ENCODE data around the gene INO80E.

The INO80E gene

DNA sequence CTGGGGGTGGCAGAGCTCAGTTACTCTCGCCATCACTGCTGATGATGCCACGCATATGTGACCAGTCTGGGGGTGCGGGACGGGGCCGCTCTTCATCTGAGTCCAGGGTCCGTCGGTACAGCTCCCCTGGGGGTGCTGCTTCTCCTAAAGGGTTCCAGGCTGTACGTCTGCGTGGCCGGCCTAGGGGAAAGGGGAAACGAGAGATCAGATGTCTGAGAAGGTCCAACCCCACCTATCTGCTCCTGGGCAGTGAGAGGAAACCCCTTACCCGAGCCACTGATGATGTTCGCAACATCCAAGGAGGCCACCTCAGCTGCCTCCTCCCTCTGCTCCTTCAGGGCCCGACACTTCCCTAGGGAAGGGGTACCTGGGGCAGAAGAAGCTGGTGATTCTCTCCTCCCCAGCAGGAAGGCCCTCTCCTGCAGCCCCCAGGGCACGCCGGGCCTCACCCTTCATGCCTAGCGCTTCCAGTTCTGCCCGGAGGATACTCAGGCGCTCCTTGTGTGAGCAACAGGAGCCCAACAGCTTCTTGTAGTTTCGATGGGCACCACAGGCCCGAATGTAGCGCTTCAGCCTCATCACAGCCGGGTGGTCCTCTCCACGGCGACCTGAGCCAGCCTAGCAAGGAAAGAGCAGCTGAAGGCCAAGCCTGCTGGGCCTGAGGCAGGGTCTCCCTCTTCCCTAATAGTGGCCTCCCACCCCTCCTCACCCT, 2.7 kb upstream of the INO80E start:
- no peak for DNase-seq (ENCODE audit: low read depth)

DNA sequence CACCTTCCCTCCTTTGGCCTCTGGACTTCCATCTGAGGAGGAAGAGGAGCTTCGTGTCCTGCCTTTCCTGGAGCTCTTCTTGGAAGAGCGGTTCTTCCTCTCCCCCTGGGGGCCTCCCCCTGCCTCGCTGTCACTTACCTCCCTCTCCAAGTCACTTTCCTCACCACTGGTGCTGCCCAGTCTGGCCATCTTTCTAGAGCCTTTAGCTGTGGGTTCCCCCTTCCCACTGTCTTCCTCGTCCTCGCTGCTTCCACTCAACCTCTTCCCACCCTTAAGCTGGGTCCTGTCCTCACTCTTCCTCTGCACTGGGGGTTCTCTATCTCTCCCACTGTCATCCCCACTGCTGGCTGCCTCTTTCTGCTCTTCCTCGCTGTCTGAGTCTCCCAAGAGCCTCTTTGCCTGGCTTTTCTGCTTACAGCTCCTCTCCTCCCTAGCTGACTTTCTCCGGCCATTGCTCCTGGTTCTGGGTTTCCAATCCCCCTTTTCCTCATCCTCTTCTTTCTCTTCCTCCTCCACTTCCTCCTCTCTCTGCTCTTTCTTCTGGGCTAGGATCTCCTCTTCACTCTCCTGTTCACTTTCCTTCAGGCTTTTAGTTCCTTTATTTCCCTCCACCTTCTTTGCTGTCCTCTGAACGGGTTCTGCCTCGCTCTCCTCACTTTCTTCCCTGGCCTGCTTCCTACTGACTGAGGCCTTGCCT, 2.0 kb upstream of the INO80E start:
- no peak for DNase-seq (ENCODE audit: low read depth)

DNA sequence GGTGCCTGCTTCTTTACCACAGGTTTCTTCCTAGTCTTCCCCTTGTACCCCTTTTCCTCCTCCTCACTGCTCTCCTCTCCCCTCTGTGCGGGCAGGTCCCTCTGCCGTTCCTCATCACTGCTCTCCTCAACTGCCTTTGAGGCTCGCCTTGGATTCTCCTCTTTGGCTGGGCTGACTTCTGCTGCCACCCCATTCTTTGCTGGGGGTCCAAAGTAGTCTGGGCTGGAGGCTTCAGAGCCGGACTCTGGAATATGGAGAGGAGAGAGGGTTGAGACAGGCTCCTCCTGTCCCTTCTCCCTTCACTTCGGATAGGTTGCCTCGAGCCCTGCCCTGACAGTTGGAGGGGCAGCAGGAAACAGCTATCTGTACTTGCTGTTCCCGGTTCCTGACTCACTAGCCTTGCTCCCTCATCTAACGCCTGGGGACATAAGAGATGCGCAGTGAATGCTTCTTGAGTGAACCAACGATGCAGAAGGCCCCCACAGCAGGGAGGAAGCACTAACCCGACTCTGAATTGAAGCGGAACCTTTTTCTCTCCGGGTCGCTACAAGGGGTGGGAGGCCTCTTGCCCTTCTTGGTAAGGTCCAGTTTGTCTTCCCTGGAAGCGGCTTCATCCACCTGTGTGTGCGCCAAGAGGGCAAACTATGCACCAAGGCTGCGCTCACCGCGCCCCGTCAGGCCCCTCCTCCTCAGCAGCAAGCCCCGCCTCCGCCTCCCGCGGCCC, 1.3 kb upstream of the INO80E start:
- DNase-seq (ENCODE audit: low read depth) = no peak

DNA sequence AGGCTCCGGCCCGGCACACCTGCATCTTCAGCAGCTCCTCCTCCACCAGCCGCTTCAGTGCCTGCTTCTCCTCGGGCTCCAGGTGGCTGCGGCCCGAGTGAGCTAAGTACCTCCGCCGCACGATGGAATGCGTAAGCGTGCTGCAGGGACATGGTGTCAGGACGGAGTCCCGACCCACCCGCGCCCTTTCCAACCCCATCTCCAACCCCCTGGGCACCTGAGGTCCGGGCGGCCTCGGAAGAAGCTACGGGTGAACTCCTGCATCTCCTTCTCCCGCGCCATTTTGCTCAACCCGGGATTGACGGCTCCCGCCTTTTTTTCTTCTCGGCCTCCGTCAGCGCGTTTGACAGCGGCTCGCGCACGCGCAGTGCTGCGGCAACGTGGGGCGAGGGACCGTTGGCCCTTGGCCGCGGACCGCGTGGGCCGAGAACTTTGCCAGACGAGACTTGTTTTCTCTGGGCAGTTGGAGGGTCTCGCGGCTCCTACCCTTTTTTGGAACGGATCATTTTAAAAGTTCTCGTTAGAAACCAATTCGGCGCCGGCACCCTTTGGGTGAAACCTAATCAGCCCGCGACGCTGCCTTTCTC, 624 bp upstream of the INO80E start, which contains the start of gene HIRIP3:
TSS of gene HIRIP3 (minus strand) at position 294 of the 587 bp plus-strand sequence. CDS start at position 282, 12 bp downstream.
- DNase-seq (ENCODE audit: low read depth) = peak; percentile 75

DNA sequence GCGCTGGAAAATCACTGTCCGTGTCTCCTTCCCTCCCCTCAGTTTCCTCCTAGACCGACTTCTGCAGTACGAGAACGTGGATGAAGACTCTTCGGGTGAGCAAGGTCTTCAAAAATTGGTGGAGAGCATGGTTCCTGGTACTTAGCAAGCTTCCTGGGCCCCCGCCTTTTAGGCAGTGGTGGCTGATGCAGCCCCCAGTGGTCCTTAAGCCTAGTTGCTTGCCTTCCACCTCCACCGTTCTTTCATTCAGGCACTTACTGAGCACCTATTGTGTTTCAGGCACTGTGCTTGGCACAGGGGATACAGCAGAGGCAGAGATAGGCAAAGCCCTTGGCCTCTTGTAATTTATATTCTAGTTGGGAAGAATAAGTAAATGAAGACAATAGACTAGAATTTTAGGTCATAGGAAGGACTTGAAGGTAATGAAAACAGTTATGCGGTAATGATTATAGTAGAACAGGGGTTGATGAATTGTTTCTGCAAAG, 767 bp downstream of the INO80E start:
- DNase-seq (ENCODE audit: low read depth) = no peak

DNA sequence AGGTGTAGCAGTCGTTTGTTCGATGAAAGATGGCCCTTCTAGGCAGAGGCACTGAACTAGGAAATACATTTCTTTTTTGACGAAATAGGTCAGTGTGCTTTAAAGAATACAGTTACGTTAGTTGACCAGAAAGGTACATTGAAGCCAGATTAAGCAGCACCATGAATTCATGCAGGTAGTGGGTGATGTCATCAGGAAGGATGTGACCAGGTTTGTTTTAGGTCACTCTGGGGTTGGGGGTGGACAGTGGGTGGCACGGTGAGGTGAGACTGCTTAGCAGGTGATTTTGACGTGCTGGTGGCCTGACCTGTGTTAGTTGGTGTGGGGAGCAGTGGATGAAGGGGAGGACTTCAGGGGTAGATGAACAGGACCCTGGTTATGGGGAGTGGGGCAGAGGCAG, 3.6 kb downstream of the INO80E start:
- DNase-seq (ENCODE audit: low read depth) = no peak

DNA sequence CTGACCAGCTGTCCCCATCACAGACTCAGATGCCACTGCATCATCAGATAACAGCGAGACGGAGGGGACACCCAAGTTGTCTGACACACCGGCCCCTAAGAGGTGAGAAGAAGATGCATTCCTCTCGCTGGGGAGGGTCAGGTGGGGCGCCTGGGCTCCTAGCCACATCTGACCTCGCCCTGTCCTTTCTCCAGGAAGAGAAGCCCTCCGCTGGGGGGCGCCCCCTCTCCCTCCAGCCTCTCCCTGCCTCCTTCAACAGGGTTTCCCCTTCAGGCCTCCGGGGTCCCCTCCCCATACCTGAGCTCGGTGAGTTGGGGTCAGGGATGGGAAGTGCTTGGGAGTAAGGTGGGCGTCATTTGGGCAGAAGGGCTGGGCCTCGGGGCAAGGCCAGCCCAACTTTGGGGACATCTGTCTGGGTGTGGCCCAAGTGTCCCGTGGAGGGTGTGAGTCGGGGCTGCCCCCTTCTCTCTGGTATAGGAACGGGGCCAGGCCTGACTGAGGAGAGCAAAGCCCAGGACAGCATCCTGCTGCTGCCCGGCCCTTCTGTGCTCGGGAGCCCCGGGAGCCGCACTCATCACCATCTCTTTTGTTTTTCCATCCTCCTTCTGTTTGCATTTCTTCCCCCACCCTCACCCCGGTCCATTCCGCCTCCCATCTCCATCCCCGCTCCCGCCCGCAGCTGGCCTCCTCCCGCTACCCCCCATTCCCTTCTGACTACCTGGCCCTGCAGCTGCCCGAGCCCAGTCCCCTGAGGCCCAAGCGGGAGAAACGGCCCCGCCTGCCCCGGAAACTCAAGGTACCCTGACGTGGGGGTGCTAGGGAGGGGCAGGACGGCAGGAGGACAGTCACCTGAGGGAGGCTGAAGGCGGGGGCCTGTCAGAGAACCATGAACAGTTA, 4.9 kb downstream of the INO80E start:
- DNase-seq (ENCODE audit: low read depth) = no peak

DNA sequence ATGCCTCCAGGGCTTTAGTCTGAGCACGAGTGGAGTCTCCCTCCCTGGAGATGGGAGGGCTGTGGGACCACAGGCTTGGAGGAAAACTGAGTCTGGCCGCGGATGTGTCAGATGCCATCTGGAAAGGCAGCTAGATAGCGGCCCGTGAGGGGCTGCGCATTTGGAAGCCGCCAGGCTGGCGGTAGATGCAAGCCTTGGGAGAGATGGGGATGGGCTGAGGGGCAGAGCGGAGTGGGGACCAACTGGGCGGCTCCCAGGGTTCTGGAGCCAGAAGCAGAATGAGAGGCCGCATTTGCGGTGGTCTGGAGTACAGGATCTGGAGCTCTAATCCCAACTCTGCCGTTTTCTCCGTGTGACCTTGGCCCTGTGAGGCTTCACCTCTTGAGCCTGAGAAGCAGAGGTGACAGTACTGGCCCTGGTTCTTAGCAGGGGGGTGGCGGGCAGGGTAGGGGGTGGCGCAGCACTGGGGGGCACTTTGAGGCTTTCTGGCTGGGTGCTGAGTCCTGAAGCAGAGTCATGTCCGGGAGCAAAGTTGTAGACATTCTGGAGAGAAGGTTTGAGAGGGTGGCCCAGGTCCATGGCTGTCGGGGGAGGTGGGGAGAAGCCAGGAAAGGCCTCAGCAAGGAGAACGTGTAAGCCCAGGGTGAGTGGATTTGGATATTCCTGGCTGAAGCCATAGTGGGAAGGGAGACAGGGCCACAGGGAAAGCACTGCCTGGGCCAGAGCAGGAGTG, 6.7 kb downstream of the INO80E start:
- no peak for DNase-seq (ENCODE audit: low read depth)

DNA sequence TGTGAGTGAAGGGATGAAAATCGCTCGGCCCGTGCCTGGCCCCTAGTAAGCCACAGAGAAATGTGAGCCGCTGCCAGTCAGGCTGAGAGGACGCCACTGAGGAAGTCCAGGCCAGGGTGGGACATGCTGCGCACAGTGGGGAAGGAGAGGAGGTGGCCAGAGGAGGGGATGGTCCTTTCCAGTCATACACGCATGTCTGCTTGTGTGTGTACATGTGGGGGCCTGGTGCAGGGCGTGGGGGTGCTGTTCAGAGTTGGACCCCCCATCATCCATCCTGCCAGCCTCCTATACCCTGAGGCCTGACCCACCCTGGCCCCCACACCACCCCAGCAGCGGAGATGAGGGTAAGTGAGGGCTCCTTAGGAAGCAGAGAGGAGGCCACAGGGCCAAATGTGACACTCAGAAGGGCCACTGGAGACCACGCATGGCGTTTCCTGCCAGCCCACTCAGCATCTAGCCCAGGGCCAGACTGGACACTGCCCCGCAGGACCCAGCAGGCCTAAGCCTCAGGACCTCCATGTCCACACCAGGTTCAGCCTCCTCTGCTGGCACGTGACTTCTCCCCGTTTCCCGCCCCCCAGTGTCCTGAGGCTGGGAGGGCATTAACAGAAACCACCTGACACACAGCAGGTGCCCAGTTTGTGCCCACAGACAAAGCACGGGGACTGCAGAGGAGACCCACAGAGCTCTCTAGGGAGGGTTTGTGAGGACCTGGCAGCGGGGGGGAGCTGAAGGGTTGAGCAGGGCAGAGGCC, 7.8 kb downstream of the INO80E start:
- no peak for DNase-seq (ENCODE audit: low read depth)

DNA sequence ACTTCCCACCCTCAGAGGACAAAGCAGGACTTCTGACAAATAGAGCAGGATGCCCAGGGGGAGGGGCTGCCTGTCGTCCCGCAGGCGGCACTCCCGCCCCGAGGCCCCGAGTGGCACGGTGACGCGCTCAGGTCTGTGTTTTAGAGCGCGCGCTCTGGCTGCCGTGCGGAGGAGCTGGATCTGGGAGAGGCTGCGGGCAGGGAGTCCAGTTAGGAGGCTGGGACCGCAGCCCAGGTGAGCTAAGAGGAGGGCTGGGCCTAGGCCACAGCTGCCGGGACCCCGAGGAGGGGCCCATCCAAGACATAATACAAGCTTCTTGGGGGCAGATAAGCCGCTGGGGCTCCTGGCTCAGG, 8.4 kb downstream of the INO80E start:
- no peak for DNase-seq (ENCODE audit: low read depth)

DNA sequence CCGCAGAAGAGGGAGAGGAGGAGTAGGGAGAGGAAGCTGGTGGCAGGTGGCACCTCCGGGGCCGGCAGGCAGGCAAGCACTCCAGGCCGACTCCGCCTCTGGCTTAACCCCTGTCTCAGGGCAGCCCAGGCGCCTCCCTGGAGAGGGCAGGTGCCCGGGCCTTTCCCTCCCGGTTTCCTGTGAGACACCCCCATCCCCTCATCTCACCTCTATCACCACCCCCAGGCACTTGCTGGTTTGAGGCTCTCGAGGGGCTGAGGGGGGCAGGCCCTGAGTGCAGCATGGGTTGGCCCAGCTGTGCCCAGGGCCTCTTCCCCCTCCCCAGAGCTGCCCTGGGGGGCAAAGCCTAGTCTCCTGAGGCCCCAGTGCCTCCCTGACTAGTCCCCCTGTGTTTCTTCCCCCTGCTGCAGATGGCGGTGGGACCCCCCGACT, 8.8 kb downstream of the INO80E start:
- no peak for DNase-seq (ENCODE audit: low read depth)

DNA sequence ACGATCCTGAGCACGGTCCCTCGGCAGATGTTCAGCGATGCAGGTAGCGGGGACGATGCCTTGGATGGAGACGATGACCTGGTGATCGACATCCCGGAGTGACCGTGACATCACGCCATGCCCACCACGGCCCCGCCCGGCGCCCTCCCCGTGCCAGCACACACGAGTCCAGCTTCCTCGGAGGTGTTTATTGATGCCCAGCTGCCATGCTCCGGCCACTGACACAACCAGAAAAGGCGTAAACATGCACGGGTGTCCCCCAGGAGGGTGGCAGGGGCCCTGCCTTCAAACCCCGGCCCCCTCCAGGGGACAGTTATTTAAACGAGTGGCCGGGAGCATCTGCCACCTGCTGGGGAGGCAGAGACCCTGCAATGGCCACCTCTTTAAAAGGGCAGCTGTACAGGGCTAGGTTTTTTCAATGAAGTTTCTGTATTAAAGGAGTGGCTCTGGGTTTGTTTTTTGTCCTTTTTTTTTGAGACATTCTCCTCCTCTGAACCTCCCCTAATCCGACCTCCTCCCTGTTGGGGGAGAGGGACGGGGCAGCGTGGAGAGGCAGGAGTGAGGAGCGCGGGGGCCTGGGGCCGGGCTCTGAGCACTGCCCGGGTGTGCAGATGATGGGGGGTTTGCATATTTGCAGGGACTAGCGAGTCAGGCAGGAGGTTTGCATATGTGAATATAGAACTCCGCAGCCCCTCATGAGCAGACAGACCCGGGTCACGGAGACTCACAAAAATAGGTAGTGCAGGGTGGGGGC, 9.5 kb downstream of the INO80E start:
- no peak for DNase-seq (ENCODE audit: low read depth)

DNA sequence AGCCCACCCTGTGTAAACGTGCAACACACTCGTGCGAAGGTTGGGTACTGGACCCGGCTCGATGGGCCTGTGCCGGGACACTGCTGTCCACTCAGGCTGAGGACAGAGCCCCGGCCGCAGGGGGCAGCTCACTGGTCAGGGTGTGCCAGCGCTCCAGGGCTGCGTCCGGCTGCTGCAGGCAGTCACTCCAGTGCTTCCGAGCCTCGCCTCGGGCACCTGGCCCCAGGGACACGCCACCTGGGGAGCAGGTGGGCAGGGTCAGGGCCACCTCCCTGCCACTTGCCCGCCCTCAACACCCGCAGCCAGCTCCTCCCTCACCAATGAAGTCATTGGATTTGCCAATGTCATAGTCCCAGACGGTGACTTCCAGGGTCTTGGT, 10.0 kb downstream of the INO80E start:
- DNase-seq (ENCODE audit: low read depth) = no peak

DNA sequence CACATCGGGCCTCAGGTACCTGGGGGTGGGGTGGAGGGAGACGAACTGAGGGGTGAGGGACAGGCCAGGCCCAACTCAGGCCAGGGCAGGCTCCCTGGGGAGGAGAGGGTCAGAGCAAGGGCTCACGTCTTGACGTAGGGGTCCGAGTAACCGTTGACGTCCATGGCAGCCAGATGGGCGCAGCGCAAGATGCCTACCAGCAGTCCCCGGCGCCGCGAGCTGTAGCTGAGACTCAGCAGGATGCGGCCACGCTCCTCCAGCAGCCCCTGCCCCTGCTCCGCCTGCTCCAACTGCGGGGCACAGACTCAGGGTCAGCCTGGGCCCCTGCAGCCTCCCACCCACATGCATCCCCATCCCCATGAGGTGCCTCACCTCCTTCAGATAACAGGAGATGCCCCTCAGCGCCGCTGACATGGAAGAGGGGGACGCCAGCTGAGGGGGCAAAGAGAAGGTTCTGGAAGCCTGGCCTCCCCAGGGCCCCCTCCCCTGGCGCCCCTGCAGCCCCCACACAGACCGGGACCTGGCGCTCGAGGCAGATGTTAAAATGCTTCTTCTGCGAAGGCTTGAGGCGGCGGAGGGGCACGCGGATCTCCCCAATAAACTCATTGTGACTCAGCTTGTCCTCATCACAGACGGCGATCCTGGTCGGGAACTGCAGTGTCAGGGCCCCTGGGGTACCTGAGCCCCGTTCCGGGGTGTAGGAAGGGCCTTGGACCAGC, 10.8 kb downstream of the INO80E start:
- no peak for DNase-seq (ENCODE audit: low read depth)

DNA sequence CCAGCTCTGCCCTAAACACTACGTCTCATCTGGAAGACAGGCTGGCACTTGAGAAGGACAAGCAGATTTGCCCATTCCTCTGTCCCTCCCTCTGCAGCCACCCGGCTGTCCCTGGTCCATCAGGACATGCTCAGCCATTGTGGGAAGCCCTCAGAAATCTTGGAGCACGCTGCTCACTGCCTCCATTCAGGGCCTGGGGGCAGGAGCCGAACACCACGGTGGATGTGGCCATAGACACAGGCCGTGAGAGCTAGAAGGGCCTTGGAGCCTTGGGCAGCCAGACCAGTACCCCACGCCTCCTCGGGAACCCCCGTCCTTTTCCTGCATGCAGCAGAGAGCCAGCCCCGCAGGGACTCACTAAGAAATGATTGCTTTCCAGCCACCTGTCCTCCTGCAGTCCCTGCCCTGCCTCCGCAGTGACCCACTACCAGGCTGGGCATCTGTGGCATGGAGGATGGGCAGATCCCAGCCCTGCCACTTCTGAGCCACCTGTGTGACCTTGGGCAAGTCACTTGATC, 11.4 kb downstream of the INO80E start:
- DNase-seq (ENCODE audit: low read depth) = no peak

DNA sequence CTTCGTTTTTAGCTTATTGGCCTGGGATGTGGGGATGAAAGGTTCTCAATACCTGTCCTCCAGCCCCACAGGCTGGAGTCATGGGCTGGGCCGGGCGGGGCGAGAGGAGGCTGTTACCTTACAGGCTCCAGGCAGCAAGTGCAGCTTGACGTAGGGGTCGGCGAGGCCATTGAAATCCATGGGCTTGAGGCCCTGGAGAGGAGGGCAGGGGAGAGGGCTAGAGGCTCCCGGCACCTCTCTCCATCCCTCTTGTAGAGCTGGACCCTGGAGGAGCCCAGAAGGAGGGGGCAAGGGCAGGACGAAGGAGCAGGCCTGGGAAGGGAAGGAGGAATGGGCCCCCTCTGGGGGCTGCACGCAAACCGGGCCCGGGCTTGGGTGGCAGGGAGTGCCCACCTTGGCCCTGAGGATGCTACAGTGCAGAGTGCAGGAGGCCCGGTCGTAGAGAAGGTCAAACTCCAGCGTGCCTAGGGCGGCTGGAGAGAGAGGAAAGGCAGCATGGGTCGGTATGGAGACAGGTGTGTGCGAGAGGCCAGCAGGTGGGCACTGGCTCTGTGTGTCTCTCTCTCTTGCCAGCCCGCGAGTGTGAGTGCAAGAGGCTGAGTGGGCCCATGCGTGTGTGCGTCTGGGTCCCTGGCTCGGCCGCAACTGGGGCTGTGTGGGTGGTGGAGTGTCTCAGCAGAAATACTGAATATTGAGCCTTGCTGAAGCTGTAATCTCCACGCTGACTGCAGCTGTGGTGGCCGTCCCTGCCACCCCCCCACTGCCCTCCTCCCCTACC, 13.2 kb downstream of the INO80E start:
- no peak for DNase-seq (ENCODE audit: low read depth)

DNA sequence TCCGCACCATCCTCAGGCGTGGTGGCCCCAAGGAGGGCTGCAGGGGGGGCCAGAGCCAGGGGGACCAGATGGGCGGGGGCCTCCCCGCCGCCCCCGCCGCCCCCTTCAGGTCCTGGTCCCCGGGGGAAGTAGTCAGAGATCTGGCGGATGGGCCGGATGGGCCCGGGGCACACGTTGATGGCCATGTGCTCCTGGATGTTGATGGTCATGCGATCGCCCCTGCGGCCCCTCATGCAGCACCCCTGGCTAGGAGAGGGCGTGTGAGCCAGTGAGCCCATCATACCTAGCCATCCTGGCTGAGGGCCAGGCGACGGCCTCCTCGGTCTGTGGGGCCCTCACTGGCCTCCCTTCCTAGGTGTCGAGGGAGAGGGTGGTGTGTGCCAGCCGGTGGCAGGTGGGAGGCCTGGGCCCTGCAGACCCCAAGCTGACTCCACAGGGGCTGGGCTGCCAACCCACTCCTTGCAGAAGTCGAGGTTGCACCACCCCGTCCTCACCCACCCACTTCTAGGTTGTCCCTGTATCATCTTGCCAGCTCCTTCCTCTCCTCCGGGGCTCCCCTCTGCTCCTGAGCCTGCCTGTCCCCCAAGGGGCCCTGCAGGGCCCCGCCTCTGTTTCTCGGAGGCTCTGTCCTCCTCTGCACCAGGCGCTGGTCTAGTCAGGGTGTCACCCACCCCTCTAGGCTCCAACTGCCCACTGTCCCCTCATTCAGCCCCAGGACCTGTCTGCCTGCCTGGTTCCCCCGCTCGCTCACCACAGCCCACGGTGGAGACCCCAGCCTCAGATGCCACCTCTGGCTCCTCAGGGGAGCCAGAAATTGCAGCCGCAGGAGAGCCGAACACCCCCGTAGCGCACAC, 14.2 kb downstream of the INO80E start:
- no peak for DNase-seq (ENCODE audit: low read depth)

All from stimulated activated CD4-positive, alpha-beta T cell treated with anti-CD3 and anti-CD28 coated beads, Interleukin-2, amount 100 ng/mL, for 4 hours (primary cell).